ENCODE data around the gene CTNND1. TPM values are rescaled to one million over a fixed set of nuclear protein-coding genes. Genes with fewer than 3 reads are reported as not detected.

The CTNND1 gene
- total RNA-seq, 1 donor from 2014 or later = 6.2 TPM

DNA sequence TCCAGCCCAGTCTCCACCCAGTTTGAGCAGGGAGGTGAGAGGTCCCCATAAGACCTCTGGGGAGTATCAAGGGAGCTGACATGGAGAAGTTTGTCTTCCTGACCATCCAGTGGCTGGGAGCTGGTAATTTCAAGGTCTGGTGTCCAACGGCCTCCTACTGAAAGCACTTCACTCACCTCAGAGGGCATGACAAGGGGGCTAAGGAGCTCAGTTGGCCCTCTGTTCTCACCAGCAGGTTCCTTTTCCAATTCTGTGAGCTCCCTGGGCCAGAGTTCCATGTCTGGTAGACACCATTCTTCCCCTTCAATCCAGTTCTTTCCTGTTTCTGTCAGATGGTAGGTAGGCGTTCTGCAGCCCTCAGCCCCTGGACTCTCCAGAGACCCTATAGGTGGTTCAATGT lies 17.2 kb upstream of the CTNND1 start:
- H3K27ac Mint-ChIP-seq = no peak overlapping the region
- H3K9me3 Mint-ChIP-seq = no peaks in the 10 kb centered on the region
- no peaks in the 10 kb centered on the region for H3K27me3 Mint-ChIP-seq (ENCODE audit: low read depth)
- intact Hi-C loops (cut with micrococcal nuclease) = loop anchor here (5.0 kb wide), 1 partner anchor 833 kb away; the partner anchor contains the start of genes LPXN and ZFP91
- H3K4me3 Mint-ChIP-seq (ENCODE audit: low read depth) = no peak overlapping the region
- H3K36me3 Mint-ChIP-seq (ENCODE audit: low read depth) = peaks cover 73% of the 10 kb centered on the region
- peaks cover 24% of the 10 kb centered on the region for H3K4me1 Mint-ChIP-seq (ENCODE audit: low read depth)
- DNase-seq (ENCODE audit: low spot score) = no peak

DNA sequence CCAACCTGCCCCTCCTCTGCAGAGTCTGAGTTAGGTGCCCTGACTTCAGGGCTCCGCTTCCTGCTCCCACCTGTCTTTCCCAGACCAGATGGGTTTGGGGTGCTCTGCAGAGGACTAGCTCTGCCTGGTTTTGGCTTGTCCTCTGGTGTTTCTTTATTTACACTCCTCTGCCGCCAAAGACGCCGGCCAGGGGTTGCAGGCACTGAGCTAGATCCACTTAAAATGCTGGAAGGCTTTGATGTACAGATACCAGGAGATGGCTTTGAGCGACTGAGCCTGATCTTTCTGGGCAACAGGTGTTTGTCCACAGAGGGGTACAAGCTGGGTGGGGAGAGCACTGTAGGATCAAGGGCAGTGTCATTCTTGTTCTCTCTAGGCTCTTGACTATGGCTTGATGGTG lies 16.4 kb upstream of the CTNND1 start:
- peaks cover 23% of the 10 kb centered on the region for H3K4me1 Mint-ChIP-seq (ENCODE audit: low read depth)
- peaks cover 68% of the 10 kb centered on the region for H3K36me3 Mint-ChIP-seq (ENCODE audit: low read depth)
- intact Hi-C loops (cut with micrococcal nuclease) = no loop called here
- no peaks in the 10 kb centered on the region for H3K27me3 Mint-ChIP-seq (ENCODE audit: low read depth)
- no peaks in the 10 kb centered on the region for H3K9me3 Mint-ChIP-seq
- no peak overlapping the region for H3K4me3 Mint-ChIP-seq (ENCODE audit: low read depth)
- DNase-seq (ENCODE audit: low spot score) = no peak
- H3K27ac Mint-ChIP-seq = peak overlapping the region; percentile 55

DNA sequence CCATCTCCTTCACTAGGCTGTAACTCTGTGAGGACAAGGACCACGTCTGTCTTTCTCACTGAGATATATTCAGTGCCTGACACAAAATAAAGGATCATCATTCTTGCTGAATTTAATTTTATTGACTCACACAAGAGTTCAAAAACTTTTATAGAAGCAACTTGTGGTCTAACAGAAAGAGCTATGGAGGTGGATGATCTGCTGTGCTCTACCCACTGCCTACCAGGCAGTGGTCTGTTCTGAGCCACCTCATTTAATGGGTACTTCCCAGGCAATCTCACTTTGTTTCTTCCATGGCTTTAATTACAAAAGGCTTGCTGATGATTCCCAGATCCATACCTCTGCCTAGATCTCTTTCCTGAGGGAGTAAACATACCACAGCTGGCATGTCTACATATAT lies 14.7 kb upstream of the CTNND1 start:
- H3K36me3 Mint-ChIP-seq (ENCODE audit: low read depth) = peaks cover 57% of the 10 kb centered on the region
- H3K27ac Mint-ChIP-seq = peak overlapping the region; percentile 20
- no peak overlapping the region for H3K4me3 Mint-ChIP-seq (ENCODE audit: low read depth)
- H3K9me3 Mint-ChIP-seq = no peaks in the 10 kb centered on the region
- intact Hi-C loops (cut with micrococcal nuclease) = no loop called here
- peaks cover 20% of the 10 kb centered on the region for H3K4me1 Mint-ChIP-seq (ENCODE audit: low read depth)
- H3K27me3 Mint-ChIP-seq (ENCODE audit: low read depth) = no peaks in the 10 kb centered on the region
- no peak for DNase-seq (ENCODE audit: low spot score)

DNA sequence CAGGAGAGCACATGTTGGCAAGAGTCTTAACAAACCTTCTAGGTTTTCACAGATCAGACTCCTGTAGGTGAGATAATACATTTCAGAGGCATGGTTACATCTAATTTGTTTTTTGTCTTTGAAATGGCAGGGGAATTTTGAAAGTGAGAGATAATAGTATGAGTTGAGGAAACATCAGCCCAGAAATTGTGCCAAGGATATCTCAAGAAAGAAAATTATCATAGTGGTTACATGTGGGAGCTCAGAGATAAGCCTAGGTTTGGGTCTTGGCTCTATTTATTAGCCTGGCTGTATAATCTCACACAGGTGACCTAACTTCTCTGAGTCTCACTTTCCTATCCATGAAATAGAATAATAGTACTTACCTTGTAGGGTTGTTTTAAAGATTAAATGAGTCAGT lies 10.4 kb upstream of the CTNND1 start:
- Mint-ChIP-seq H3K27ac (peak overlapping the region; percentile 5), H3K9me3 (no peaks in the 10 kb centered on the region), H3K36me3 (ENCODE audit: low read depth) (peaks cover 21% of the 10 kb centered on the region), H3K4me1 (ENCODE audit: low read depth) (peaks cover 9% of the 10 kb centered on the region), H3K4me3 (ENCODE audit: low read depth) (no peak overlapping the region), H3K27me3 (ENCODE audit: low read depth) (no peaks in the 10 kb centered on the region)
- intact Hi-C loops (cut with micrococcal nuclease) = loop anchor here (2.0 kb wide), 1 partner anchor 50 kb away; no protein-coding TSS in a partner anchor
- DNase-seq (ENCODE audit: low spot score) = no peak

DNA sequence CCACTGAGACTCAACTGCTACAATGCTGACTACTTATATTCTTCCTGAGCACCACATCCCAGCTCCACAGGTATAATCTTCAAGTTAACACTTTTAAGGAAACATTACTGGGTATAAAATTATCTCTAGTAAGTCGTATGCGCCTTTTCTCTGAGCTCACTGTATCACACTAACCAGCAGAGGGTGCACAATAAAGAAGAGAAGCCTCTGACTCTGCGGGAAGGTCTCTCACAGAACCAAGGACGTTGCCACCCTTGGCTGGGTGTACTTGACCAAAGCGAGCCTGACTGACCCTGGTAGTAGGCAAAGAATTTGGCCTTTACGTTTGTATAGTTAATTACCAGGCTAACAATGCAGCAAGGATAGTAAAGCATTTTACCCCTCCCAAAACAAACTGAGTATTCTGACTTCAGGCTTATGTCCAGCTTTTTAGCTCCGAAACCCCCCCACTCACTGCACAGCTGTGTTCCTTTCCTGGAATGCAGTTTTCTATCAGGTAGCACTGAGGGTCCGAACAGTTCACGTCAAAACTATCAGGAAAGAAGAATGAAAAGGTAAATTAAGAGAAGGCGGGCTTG lies 9.8 kb upstream of the CTNND1 start, which contains the start of gene BTBD18:
BTBD18 (minus strand) TSS at position 144 of the 578 bp plus-strand sequence. CDS start 631 bp downstream, outside the sequence.
- Mint-ChIP-seq H3K27me3 (ENCODE audit: low read depth) (no peaks in the 10 kb centered on the region), H3K4me3 (ENCODE audit: low read depth) (no peak within 1 kb of the TSS), H3K9me3 (no peaks in the 10 kb centered on the region), H3K27ac (peak within 1 kb of the TSS; percentile 5), H3K4me1 (ENCODE audit: low read depth) (peaks cover 7% of the 10 kb centered on the region), H3K36me3 (ENCODE audit: low read depth) (peaks cover 15% of the 10 kb centered on the region)
- DNase-seq (ENCODE audit: low spot score) = no peak
- intact Hi-C loops (cut with micrococcal nuclease) = loop anchor here (2.0 kb wide), 1 partner anchor 49 kb away; no protein-coding TSS in a partner anchor

DNA sequence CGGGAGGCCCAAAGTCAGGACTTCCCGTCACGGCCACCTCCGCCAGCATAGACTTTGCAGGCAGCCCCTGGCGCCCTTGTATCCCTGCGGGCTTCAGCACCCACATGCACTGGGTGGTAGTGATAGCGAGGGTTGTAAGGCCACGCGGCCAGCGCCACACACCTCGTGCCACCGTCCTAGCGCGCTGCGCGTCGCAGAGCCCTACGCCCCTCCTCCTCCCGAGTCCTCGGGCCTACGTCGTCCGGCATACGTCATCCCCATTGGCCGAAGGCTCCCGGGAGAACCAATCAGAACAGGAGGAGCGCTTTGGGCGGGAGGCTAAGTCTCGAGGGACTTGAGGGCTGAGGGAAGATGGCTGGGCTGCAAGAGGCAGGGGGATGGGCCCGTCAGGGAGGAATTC lies 8.6 kb upstream of the CTNND1 start:
- H3K36me3 Mint-ChIP-seq (ENCODE audit: low read depth) = peaks cover 9% of the 10 kb centered on the region
- H3K4me3 Mint-ChIP-seq (ENCODE audit: low read depth) = no peak overlapping the region
- no peaks in the 10 kb centered on the region for H3K27me3 Mint-ChIP-seq (ENCODE audit: low read depth)
- DNase-seq (ENCODE audit: low spot score) = no peak
- no peak overlapping the region for H3K27ac Mint-ChIP-seq
- peaks cover 1% of the 10 kb centered on the region for H3K4me1 Mint-ChIP-seq (ENCODE audit: low read depth)
- intact Hi-C loops (cut with micrococcal nuclease) = no loop called here
- no peaks in the 10 kb centered on the region for H3K9me3 Mint-ChIP-seq

DNA sequence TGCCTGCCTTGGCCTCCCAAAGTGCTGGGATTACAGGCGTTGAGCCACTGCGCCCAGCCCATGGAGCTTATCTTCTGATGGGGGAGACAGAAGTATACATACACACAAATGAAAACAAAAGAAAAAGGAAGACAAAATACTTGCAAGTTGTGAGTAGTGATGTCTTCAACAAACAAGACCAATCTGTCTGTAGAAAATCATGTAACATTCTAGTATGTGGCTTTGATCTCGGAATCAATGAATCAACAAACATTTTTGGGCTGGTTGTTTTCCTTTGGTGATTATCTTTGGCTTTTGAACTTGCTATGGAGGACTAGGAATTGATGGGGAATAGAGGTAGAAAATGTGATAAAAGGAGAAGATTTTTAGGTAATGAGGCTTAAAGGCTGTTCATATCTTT lies 3.4 kb upstream of the CTNND1 start:
- H3K27ac Mint-ChIP-seq = no peak overlapping the region
- peaks cover 16% of the 10 kb centered on the region for H3K4me1 Mint-ChIP-seq (ENCODE audit: low read depth)

DNA sequence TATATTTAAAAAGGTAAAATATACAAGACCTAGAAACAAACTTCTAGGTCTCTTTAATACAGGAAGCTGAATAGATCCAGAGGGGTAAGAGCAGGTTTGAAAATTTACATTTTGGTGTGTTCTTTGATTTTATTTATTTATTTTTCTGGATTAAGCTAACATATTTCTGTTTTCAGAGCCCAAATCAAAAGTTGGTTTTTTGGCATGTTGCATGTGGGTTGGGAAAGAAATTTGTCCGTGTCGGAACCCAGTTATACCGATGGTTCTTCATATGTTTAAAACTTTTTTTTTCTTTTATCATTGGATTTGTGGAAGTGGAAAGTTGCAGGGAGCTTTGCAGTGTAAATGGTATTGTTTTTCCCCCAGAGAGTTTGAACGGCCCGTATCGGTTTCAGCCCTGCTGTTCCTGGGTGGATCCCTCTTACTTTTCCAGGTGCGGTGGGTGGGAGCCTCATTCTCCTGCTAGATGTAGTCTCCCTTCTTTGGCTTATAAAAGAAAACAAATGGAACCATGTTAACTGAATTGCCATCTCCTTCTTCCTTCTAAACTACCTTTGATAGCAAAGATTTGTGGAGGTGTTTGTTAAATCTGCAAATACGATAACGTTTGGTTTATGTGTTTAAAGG lies 746 bp downstream of the CTNND1 start:
- no peak overlapping the region for H3K27ac Mint-ChIP-seq
- H3K27me3 Mint-ChIP-seq (ENCODE audit: low read depth) = no peaks in the 10 kb centered on the region
- intact Hi-C loops (cut with micrococcal nuclease) = no loop called here
- H3K9me3 Mint-ChIP-seq = no peaks in the 10 kb centered on the region
- peaks cover 21% of the 10 kb centered on the region for H3K4me1 Mint-ChIP-seq (ENCODE audit: low read depth)
- H3K36me3 Mint-ChIP-seq (ENCODE audit: low read depth) = no peaks in the 10 kb centered on the region
- no peak for DNase-seq (ENCODE audit: low spot score)
- H3K4me3 Mint-ChIP-seq (ENCODE audit: low read depth) = peak overlapping the region; percentile 22

More for the DNA sequence above, 3.4 kb upstream of the CTNND1 start:
- no peak for DNase-seq (ENCODE audit: low spot score)
- Mint-ChIP-seq H3K36me3 (ENCODE audit: low read depth) (no peaks in the 10 kb centered on the region), H3K9me3 (no peaks in the 10 kb centered on the region), H3K4me3 (ENCODE audit: low read depth) (no peak overlapping the region), H3K27me3 (ENCODE audit: low read depth) (no peaks in the 10 kb centered on the region)
- intact Hi-C loops (cut with micrococcal nuclease) = no loop called here

DNA sequence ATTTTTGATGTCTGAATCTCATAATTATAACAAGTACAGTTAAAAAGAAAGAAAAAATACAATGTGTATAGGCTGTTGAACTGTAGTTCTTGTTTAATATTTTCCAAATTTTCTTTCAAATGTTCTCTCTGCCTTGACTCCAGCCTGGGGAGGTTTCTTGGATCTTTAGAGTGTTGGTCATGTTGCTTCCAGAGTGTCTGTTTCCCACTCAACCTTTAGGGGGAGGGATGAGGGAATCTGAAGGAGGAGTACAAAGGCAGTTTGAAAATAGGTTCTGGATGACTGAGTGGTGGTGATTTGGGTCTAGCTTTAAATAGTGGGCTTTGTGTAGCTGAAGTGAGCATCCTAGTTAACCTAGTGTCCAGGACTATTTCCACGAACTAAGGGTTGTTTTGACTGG lies 2.0 kb downstream of the CTNND1 start:
- intact Hi-C loops (cut with micrococcal nuclease) = no loop called here
- no peaks in the 10 kb centered on the region for H3K9me3 Mint-ChIP-seq

DNA sequence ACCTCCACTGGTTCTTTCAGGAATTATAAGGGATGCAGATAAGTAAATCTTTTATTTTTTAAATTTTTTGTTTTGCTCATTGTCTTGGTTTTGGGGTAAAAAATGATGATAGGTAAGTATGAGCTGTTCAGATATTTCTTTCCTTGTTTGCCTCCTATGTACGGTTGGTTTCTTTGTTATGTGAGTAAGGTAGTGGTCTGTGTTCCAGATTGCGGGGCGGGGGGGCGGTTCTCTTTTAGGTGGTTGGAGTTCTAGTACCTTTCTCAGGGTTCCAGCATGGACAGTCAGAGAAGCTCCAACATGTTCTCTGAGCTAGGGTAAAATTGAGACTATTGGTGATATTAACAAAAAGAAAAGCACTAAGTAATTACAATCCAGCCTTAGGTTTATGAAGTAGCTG lies 2.4 kb downstream of the CTNND1 start:
- no peak overlapping the region for H3K27ac Mint-ChIP-seq

More for the DNA sequence above, 2.0 kb downstream of the CTNND1 start:
- no peaks in the 10 kb centered on the region for H3K27me3 Mint-ChIP-seq (ENCODE audit: low read depth)
- no peak overlapping the region for H3K27ac Mint-ChIP-seq
- DNase-seq (ENCODE audit: low spot score) = no peak
- H3K4me1 Mint-ChIP-seq (ENCODE audit: low read depth) = peaks cover 15% of the 10 kb centered on the region
- no peak overlapping the region for H3K4me3 Mint-ChIP-seq (ENCODE audit: low read depth)
- no peaks in the 10 kb centered on the region for H3K36me3 Mint-ChIP-seq (ENCODE audit: low read depth)

DNA sequence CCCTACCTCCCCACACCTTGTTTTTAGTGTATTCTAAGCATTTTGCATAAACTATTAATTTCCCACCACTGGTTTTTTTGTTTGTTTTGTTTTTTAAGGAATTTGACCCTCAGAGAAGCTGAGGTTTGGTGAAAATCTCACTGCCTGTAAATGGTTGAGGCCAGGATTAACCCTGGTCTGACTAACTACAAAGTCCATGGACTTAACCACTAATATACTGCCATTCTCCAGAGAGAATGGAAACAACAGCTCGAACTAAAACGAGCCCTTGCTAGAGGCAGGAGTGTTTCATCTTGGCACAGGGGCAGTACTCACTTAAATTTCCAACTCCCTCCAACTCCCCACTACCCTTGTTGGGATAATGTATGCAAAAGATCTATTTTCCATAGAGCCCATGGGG lies 3.0 kb downstream of the CTNND1 start:
- no peak overlapping the region for H3K4me3 Mint-ChIP-seq (ENCODE audit: low read depth)
- H3K4me1 Mint-ChIP-seq (ENCODE audit: low read depth) = peaks cover 11% of the 10 kb centered on the region
- DNase-seq (ENCODE audit: low spot score) = no peak
- no peaks in the 10 kb centered on the region for H3K9me3 Mint-ChIP-seq
- intact Hi-C loops (cut with micrococcal nuclease) = no loop called here
- H3K36me3 Mint-ChIP-seq (ENCODE audit: low read depth) = no peaks in the 10 kb centered on the region
- H3K27me3 Mint-ChIP-seq (ENCODE audit: low read depth) = no peaks in the 10 kb centered on the region
- H3K27ac Mint-ChIP-seq = no peak overlapping the region

More for the DNA sequence above, 2.4 kb downstream of the CTNND1 start:
- no peak for DNase-seq (ENCODE audit: low spot score)
- Mint-ChIP-seq H3K4me1 (ENCODE audit: low read depth) (peaks cover 11% of the 10 kb centered on the region), H3K27me3 (ENCODE audit: low read depth) (no peaks in the 10 kb centered on the region), H3K4me3 (ENCODE audit: low read depth) (no peak overlapping the region), H3K9me3 (no peaks in the 10 kb centered on the region), H3K36me3 (ENCODE audit: low read depth) (no peaks in the 10 kb centered on the region)
- intact Hi-C loops (cut with micrococcal nuclease) = no loop called here

DNA sequence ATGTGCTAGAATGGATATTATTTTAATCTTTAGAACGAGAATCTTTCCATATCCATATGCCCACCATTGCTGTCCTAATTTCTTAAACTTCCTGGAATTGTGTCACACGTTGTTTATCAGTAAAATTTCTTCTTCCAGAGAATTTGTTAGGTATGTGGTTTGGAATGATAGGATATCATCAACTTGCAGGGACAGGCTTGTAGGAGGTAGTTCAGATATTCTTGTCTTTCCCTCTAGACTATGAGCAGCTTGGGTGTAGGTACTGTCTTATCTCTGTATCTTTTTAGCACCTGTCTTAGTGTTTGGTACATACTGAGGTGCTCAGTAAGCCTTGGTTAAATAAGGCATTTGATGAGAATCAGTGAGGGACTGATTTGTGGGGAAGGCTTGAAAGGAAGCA lies 3.4 kb downstream of the CTNND1 start:
- no peak overlapping the region for H3K4me3 Mint-ChIP-seq (ENCODE audit: low read depth)
- H3K36me3 Mint-ChIP-seq (ENCODE audit: low read depth) = no peaks in the 10 kb centered on the region
- no peak overlapping the region for H3K27ac Mint-ChIP-seq
- H3K4me1 Mint-ChIP-seq (ENCODE audit: low read depth) = peaks cover 11% of the 10 kb centered on the region
- H3K9me3 Mint-ChIP-seq = no peaks in the 10 kb centered on the region
- H3K27me3 Mint-ChIP-seq (ENCODE audit: low read depth) = no peaks in the 10 kb centered on the region
- intact Hi-C loops (cut with micrococcal nuclease) = no loop called here
- DNase-seq (ENCODE audit: low spot score) = no peak

DNA sequence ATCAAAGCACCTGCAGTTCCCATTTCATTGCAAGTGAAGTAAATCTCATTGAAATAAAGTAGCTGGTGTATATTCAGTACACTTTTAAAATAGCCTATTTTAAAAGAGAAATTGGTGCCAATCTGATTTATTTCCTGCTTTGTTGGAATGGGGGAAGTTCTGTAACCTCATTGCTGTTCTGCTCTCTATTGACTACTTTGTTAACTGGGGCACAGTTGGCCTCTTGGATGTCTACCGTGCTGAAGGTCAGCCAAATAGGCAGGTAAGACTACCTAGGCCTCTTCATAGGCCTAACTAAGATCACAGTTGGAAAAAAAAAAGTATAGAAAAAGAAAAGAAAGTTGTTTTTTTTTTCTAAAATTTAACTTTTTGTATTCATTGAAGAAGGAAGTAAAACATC lies 9.2 kb downstream of the CTNND1 start:
- Mint-ChIP-seq H3K4me3 (ENCODE audit: low read depth) (no peak overlapping the region), H3K9me3 (no peaks in the 10 kb centered on the region), H3K27ac (no peak overlapping the region), H3K36me3 (ENCODE audit: low read depth) (no peaks in the 10 kb centered on the region), H3K4me1 (ENCODE audit: low read depth) (peaks cover 9% of the 10 kb centered on the region), H3K27me3 (ENCODE audit: low read depth) (no peaks in the 10 kb centered on the region)
- no peak for DNase-seq (ENCODE audit: low spot score)
- intact Hi-C loops (cut with micrococcal nuclease) = no loop called here
